SIG-M5 (cell line): ENCODE results near the gene AAMP.

Experiments
- DNase-seq: peaks from one replicate; lab custom pipeline; 2025; lab: John Stamatoyannopoulos, UW

The AAMP gene

DNA sequence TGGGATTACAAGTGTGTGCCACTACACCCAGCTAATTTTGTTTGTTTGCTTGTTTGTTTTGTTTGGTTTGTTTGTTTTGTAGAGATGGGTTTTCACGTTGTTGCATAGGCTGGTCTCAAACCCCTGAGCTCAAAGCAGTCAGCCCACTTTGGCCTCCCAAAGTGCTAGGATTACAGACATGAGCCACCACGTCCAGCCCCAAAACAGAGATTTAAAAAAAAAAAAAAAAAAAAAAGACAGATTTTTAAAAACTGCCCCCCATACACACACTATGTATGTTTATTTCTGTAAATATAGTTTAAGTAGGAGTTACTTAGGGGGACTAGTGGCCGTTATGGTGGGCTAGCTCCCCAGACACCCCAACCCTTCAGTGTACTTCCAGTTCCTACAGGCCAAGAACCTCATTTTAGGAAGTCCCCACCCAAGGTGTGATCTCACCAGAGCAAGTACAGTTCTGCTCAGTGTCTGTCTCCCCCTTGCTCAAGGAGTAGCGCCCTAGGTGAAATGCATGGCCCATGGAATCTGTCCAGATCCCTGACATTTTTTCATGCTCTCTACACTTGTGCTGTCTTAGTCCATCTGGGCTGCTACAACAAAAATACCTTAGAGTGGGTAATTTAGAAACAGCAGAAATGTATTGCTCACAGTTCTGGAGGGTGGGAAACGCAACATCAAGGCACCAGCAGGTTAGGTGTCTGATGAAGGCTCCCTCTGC is 23.9 kb upstream of the AAMP start:
- DNase-seq: no peak

DNA sequence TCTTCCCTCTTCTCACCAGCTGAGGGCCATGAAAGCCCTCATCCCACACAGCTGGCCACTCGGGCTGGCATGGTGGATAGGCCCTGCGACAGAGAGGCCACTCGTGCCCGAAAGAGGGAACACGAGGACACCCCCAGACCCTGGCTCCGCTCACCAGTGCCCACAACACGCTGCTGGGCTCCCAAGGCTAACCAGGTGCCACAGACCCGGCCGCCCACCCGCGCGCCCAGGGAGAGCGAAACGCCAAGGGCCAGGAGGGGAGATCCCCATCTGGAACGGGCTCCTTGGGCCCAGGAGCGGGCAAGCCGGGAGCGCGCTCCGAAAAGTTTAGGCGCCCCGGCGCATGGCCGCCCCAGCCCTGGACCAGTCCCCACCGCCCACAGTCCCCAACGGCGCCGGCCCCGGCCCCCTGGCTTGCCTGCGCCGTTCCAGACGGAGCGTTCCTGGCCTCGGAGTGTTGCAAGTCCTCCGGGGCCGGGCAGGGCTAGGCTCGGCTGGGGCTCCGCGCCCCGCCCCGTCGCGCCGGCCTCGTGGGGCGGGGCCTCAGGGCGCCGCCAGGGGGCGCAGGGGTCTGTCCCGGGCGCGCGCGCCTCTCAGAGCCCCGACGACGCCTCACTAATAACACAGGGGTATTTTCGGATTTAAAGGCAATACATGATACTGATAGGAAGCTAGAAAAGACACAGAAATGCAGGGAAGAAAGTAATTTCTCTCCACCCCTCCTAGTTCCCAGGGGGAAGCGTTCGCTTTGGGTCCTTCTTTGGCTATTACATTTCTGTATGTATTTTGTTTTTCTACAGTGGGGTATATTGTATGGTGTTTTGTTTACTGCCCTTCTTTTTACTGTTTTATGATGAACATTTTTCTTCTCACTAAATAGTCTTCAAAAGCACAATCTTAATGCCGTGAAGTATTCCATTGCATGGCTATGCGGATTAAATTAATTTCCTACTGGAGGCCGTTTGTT is 22.4 kb upstream of the AAMP start, which contains the start of gene TMBIM1:
Gene TMBIM1 (minus strand): TSS at position 456 of the 967 bp plus-strand sequence. CDS start 10,362 bp downstream, outside the sequence.
- DNase-seq: no peak

DNA sequence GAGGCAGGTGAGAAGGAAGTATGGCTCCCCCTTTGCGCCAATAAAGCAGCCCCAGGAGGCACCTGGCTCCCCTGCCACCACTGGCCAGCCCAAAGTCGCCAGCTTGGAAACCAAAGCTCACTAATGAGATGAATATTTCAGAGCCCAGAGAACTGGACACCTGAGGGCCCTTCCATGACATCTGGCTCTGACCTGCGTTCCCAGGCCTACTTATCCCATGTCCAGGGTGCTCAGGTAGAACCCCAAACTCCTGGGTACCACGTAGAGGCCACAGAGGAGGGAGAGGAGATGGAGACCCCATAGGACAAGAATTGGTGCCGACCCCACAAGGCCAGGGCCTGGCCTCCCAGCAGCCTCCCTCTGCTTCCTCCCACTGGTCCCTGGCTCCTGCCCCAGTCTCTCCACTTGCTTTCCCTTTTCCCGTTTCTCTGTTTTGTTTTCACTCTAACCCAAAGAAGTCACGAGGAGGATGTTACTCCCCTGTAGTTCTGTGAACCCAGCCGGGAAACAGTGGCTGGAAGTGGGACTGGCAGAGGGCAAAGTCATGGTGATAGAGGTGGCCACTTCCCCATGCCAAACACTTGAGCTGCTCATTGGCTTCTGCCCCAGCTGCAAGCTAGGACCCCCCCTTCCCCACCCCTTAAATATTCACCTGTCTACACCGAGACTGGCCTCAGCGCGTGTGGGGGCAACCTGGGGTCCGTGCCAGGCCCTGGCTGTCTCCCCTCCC is 21.5 kb upstream of the AAMP start:
- no peak for DNase-seq

DNA sequence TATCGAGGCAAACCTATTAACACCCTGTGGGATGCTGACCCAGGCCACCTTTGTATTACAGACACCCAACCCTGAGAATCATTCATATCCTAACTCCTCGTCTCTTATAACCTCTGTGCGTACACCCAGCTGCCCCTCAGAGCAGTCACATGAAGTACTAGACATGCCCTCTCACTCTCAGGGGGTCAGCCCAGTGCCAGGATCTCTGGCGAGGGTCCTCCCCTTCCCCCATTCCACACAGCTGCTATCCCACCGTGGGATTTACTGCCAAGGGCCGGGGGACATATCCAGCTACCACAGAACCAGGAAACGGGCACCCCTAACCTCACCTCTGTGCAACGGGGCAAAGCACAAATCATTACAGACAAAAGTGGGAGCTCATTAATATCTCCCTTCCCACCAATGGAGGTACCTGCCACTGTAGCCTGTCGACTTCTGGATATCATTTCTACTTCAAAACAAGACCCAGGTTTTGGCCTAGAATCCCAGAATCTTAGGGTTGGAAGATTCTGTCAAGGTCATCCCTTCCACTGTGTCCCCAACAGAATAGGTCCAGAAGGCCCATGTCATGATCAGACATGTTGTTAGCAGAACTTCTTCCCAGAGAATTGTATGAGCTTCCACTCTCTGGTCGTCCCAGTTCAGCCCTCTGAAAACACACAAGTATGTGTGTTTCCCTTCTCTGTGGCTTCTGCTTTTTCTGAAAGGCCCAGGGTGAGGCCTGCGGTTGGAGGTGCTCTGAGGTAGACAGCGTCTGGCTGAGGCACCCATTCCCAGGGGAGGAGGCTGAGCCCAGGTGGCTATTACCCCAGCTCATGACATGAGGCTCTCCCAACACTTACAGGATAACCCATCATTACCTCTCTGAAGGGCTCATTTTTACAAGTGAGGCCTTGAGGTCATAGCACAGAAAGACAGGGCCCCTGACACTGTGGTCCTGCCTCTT is 20.7 kb upstream of the AAMP start:
- DNase-seq: no peak

DNA sequence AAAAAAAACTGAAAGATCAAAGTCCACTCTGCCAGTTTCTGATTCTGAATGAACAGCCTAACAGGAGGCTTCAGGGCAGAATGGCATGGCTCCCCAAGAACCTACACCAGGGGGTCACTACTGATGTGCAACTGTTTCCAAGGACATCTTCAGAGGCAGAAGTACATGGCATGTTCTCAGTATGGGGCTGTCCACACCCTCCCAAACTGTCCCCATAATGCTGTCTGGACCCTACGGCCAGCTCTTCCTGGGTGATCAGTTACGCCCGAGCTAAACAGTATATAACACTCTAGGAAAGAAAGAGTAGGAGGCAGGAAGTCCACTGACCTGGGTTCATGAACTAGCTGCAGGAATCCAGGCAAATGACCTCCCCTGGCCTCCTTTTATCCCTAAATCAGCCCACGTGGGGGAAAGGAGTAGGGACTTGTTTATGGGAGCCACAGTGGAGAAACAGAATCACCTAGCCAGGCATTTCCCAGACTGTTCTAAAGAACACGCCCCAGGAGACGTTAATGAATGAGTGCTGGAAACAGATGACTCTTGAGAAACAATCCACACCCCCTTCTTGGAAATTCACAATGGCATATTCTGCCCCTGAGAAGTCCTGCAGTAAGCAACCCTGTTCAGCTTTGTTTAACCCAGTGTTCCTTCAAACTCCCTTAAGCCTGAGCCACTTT is 19.8 kb upstream of the AAMP start:
- no peak for DNase-seq

DNA sequence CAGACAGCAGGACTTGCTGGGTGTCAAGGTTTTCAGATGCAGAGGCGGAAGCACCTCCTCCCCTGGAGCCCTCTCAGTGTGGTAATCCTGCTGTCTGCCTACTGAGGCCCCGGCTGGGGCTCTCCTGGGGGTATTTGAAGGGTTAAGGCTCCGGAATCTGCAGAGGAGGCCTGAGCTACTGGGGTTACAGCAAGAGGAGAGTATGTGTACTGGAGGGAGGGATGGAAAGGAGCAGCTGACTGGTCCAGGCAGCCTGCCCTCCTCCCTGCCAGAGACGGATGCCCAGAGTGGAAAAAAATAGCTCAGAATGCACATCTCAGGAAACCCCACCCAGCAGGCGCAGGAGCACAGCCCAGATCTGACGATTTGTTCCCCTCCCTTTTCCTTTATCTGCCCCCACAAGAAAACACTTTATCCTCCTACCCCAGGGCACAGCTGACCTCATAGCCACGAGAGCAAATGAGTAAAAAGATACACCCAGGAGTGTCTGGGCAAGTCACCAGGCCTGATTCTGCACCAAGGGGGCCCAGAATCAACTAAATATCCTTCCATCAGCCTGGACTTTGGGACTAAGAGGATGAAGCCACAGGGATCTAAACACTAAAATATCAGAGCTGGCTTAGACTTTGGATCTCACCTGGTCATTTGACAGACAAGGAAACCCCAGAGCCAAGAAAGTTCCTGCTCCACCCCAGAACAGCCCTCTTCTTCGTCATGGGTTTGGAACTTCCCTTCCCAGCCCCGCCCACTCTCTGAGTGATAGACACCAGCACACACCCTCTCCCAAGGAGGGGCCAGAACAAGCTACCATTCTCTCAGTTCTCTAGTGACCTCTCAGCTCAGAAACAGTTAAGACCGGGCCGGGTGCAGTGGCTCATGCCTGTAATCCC is 16.9 kb upstream of the AAMP start:
- peak; percentile 87 for DNase-seq

DNA sequence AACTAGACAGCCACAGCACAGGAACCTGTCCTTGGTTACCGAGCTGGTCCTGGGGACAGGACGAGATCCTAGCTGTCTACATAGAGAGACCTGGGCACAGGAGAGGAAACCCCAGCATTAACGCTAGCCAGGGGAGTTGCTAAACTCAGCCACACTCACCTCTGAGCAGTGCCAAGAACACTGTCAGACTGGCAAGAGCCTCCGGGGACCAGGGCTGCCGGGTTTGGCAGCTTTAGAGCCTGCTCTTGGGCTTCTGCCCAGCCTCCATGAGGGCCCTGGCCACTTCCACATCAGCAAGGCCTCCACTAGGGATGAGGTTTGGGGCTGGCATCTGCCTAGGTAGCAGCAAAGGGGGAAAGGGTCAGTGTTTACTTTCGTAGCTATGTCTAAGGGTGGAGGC is 15.7 kb upstream of the AAMP start:
- no peak for DNase-seq

DNA sequence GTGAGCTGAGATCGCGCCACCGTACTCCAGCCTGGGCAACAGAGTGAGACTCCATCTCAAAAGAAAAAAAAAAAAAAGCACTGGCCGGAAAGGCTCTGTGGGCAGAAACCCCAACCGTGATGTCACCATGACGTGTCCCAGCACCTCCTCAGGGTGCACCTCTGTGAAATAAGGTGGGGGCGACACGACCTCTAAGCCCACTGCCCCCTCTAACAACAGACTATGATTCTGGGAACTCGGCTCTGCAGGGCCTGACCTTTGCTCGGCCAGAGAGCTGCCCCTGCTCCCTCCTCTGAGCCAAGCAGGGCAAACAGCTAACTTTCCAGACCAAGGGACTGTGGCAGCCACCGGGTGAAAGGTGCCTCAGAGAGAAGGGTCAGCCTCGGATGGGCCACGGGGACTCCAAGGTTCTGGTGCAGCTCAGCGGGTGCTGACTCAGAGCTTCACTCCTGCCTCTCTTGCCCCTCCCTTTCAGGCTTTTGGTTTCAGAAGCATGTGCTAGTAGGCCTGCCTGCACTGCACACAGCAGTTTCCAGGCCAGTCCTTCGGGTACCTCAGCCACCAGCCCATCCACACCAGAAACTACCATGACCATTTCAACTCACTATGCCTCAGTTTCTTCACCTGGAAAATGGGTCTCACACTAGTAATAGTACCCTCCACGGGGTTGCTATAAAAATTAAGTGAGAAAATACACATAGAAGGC is 14.3 kb upstream of the AAMP start:
- DNase-seq: no peak

DNA sequence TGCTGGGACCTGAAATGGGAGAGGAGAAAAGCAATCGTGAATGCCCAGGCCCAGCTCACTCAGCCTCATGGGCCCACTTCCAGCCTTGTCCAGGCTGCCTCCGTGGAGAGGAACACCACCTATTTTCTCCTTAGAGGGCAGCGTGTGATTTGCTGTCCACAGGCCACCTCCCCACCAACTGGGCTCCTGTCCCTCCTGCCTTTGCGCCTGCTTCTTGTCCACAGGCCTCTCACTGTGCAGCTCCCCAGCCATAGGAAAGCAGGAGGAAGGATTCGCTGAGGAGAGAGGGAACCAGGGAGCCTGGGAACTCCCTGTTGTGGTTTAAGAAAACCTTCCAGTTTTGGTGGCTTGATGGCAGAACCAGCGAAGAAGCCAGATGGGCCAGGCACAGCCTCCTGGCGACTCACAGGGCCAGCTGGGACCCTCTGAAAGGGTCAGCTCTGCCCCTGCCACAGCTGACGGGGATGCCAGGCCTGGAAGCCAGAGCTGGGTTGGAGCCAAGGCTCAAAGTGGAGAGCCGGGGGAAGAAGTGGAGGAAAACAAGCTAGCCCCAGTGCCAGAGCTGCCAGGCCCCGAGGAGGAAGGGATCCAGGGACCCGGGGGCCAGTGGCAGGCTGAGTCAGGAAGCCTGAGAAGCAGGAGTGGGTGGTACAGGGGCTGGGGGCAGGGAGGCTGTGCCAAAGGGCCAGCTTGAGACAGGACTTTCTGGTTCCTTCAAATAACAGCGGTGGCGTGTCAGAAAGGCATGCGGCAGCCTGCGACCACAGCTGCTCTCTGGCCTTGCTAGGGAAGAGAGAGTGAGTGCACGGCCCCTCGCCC is 12.4 kb upstream of the AAMP start:
- no peak for DNase-seq

DNA sequence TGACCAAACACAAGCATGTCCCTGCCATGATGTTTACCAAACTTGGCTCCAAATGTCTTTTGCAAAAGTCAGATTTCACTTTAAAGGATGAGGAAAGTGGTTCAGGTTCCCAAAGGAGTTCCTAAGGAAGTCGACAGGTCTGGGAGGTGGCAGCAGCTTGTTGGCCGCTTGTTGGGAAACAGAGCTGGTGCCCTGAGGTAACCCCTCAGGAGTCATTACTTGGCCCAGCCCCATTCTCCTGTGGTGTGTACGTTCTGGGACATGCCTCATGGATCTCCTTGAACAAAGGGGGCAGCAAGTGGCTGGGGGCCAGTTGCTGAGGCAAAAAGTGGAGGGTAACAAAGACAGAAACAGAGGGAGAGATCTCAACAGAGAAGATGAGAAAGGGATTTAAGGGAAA is 11.5 kb upstream of the AAMP start:
- no peak for DNase-seq

DNA sequence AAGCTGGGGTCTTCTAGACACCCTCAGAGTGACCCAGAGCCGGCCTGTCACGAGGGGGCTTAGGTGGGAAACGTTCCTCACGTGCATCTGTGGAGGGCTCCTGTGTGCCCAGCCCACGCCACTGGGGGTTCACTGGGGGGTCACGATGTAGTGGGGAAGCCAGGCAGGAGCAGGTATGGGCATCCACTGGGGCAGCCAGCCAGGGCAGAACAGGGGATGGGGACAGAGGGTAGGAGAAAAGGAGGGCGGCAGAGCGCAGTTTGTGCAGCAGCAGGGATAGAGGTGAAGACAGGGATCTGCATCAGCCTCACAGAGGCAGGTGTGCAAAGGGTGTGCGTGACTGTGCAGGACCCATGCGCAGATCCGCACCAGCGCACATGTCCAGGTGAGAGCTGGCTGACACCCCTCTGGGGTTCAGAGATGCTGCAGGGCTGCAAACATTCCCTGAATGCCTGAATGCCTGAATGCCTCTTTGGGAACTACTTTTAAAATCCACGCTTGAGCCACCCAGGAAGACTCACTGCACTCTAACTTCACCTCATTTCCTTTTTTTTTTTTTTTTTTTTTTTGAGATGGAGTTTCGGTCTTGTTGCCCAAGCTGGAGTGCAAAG is 10.4 kb upstream of the AAMP start:
- no peak for DNase-seq

DNA sequence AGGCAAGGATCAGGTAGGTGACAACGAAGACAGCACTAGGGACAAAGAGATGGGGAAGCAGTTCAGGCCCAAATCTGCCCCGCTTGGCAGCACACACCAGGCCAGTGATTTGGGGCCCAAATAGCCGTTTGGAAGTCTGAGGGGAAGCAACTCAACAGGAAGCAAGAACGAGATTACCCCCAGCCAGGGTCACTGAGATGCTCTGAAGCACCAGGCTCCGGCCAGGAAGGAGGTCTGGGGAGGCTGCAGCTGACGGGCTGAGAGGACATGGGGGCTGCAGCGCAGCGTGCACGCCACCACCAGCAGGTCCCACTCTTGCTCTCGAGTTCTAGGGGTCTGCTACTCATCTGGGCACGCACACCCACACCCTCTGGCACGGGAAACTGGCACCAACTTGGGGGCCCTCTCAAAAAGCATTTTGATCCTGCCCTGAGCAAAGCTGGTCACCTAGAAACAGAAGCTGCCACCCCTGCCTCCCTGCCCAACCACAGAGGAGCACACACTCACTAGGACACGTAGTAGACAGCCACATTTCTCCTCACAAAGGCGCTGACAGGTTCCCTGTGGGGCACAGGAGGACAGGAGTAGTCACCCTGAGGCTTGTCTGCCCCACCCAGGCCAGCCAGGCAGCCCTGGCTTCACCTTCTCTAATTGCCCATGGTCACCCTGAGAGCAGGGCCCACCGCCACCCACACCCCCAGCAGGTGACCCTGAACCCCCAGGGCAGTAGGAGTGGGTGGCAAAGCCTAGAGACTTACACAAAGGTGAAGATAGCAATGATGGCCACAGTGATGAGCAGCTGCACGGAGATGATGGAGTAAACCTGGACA is 8.8 kb upstream of the AAMP start:
- no peak for DNase-seq

DNA sequence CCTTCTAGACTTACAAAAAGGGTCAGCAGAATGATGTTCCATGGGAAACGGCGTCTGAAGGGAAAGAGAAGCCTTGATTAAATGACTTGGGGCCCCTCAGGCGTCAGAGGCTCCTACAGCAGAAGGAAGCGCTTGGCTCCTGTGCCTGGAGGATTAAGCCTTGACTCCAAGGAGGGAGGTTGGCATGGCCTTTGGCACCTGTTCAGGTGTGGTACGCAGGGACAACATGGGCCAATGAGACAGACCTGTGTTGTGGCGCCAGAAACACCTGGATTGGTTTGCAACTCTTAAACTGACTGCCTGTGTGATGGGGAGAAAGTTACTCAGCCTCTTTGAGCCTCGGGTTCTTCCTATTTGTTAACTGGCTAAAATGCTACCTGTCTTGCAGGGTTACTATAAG is 8.0 kb upstream of the AAMP start:
- DNase-seq: no peak

DNA sequence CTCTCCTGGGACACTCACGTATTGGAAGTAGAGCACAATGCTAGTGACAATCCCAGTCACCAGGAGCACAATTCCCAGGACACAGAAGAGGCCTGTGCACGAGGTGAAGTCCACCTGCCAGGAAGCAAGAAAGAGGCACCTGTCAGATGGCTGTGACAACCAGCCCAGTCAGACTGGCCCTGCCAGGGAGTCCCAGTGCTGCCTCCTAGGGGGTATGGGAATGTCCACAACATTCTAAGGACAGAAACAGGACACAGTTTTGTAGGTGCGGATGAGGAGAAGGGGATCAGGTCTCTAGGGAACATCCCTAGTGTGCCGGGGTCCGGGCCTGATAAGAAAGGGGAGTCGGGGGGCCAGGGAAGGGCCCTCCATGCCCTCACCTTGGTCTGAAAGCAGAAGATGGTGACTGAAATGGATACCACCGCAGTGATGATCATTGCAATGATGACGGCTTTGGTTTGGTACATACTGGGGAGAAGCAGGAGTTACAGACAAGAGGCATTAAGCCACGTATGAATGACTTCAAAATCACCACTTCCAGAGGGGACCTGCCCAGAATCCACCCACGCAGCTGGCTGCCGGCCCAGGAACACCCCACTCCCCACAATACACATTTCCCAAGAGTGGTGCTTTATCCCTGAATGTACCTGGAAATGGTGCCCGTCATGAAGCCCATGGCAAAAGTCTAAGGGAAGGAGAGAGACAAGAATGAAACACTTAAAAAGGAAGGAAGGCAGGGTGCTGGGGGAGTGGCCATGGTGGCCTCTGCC is 7.2 kb upstream of the AAMP start:
- no peak for DNase-seq

DNA sequence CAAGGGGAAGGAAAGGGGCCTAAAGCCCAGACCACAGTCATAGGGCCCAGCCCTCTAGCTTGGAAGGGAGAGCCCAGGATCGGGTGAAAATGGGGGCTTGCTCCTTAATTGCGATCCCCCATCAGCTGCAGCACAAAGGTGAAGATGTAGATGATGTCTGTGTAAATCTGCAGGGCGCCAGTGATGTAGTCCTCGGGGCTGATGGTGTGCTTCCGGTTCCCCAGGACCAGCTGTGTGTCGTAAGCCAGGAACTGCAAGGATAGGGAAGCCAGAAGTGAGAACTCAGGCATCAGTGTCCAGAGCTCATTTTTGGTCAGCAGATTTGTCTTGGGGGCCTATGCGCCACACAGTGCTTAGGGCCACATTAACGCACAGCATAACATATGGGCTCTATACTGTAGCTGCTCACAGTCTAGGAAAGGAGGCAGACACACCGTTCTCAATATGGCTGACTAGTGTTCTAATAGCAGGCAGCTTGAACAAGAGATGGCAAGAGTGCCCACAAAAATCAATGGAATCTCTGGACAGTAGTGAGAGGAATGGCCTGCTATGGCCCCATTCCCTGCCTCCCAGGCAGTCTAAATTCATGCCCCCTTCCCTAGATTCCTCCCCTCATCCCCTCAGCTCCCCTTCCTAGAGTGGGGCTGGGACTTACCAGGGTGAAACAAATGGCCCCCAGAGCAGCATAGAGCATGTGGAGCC is 5.6 kb upstream of the AAMP start:
- no peak for DNase-seq
